ENCODE data around the gene NRTN.

- TF ChIP-seq CTCF (conservative IDR thresholded peaks at IDR 0.05; ENCODE audit: low read length) (no peak), EZH2phosphoT487 (IDR thresholded peaks at IDR 0.05; ENCODE audit: borderline replicate concordance) (no peak)
These were observed 17.4 kb downstream of the NRTN start for GRCh38 chr19:5822181-5822844.
